ENCODE data around the gene THAP7.

THAP7 gene

GRCh38 chr22:20965104-20965887, 36.6 kb downstream of the THAP7 start:
- no peak for DNase-seq (ENCODE audit: low spot score)
- FAIRE-seq = no peak

- FAIRE-seq (no peak), DNase-seq (ENCODE audit: low spot score) (no peak)
These were observed 37.2 kb downstream of the THAP7 start for GRCh38 chr22:20964799-20965103.

GRCh38 chr22:20964090-20964798, 37.7 kb downstream of the THAP7 start:
- no peak for DNase-seq (ENCODE audit: low spot score)
- peak; percentile 52 for FAIRE-seq

- FAIRE-seq = peak; percentile 86
These were observed 38.5 kb downstream of the THAP7 start for GRCh38 chr22:20963201-20964052.

GRCh38 chr22:20962491-20962945, 39.4 kb downstream of the THAP7 start:
- FAIRE-seq = peak; percentile 76
- DNase-seq (ENCODE audit: low spot score) = no peak

More at GRCh38 chr22:20963201-20964052, 38.5 kb downstream of the THAP7 start:
- no peak for DNase-seq (ENCODE audit: low spot score)

GRCh38 chr22:20960609-20961008, 41.3 kb downstream of the THAP7 start:
- FAIRE-seq (no peak), DNase-seq (ENCODE audit: low spot score) (no peak)

GRCh38 chr22:20959578-20960461, 42.1 kb downstream of the THAP7 start:
- peak; percentile 61 for FAIRE-seq

GRCh38 chr22:20957683-20958431, 44.1 kb downstream of the THAP7 start:
- FAIRE-seq (no peak), DNase-seq (ENCODE audit: low spot score) (no peak)

More at GRCh38 chr22:20959578-20960461, 42.1 kb downstream of the THAP7 start:
- DNase-seq (ENCODE audit: low spot score) = no peak

- DNase-seq (ENCODE audit: low spot score) = no peak
- FAIRE-seq = no peak
These were observed 44.7 kb downstream of the THAP7 start for GRCh38 chr22:20957102-20957682.

- no peak for DNase-seq (ENCODE audit: low spot score)
- FAIRE-seq = no peak
These were observed 45.4 kb downstream of the THAP7 start for GRCh38 chr22:20956258-20957101.

- DNase-seq (ENCODE audit: low spot score) = no peak
- FAIRE-seq = no peak
These were observed 46.4 kb downstream of the THAP7 start for GRCh38 chr22:20955548-20955947.

GRCh38 chr22:20953668-20954500, 48.0 kb downstream of the THAP7 start:
- FAIRE-seq (no peak), DNase-seq (ENCODE audit: low spot score) (no peak)

GRCh38 chr22:20953342-20953608, 48.6 kb downstream of the THAP7 start:
- DNase-seq (ENCODE audit: low spot score) = no peak

GRCh38 chr22:20952544-20953341, 49.2 kb downstream of the THAP7 start:
- FAIRE-seq (no peak), DNase-seq (ENCODE audit: low spot score) (no peak)

More at GRCh38 chr22:20953342-20953608, 48.6 kb downstream of the THAP7 start:
- no peak for FAIRE-seq

- DNase-seq (ENCODE audit: low spot score) (no peak), FAIRE-seq (no peak)
These were observed 50.0 kb downstream of the THAP7 start for GRCh38 chr22:20951932-20952380.

- DNase-seq (ENCODE audit: low spot score) (no peak), FAIRE-seq (no peak)
These were observed 50.6 kb downstream of the THAP7 start for GRCh38 chr22:20951151-20951931.

All from urothelium cell line (cell line).